ENCODE data around the gene CNTNAP4. TPM values are rescaled to one million over a fixed set of nuclear protein-coding genes. Genes with fewer than 3 reads are reported as not detected.

The CNTNAP4 gene
- total RNA-seq, 3 donors from 2014 or later: not detected

DNA sequence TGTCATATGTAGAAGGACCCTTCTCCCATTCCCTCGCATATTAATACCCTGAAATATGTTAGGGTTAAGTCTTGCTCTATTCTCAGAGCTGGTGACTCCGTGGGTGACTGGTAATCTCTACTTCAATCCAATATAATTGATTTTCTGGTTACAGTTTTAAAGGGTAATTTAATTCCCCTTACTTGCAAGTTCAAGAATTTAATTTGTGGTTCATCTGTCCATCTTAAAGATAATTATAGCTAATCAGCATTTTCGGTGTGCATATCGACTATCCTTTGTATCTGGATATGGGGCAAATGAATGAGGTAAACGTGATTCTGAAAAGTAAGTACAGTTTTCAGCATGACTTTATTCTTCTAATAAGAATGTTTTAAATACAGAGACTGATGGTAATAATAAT lies 250.0 kb downstream of the CNTNAP4 start:
- Histone ChIP-seq H3K27ac (no peak overlapping the region), H3K27me3 (no peaks in the 10 kb centered on the region), H3K4me1 (no peaks in the 10 kb centered on the region), H3K4me3 (no peak overlapping the region), H3K9me3 (no peaks in the 10 kb centered on the region), H3K36me3 (no peaks in the 10 kb centered on the region)
- intact Hi-C loops (cut with DNase I; ENCODE audit: low total_unique reads): no loop called here
- DNase-seq (ENCODE audit: low spot score in 2 of 2): no peak
- TF ChIP-seq, protein P1, sequence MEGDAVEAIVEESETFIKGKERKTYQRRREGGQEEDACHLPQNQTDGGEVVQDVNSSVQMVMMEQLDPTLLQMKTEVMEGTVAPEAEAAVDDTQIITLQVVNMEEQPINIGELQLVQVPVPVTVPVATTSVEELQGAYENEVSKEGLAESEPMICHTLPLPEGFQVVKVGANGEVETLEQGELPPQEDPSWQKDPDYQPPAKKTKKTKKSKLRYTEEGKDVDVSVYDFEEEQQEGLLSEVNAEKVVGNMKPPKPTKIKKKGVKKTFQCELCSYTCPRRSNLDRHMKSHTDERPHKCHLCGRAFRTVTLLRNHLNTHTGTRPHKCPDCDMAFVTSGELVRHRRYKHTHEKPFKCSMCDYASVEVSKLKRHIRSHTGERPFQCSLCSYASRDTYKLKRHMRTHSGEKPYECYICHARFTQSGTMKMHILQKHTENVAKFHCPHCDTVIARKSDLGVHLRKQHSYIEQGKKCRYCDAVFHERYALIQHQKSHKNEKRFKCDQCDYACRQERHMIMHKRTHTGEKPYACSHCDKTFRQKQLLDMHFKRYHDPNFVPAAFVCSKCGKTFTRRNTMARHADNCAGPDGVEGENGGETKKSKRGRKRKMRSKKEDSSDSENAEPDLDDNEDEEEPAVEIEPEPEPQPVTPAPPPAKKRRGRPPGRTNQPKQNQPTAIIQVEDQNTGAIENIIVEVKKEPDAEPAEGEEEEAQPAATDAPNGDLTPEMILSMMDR (IDR thresholded peaks at IDR 0.05): no peak
- TF ChIP-seq POLR2A (IDR thresholded peaks at IDR 0.05) (no peak), POLR2AphosphoS5 (IDR thresholded peaks at IDR 0.05) (no peak)

DNA sequence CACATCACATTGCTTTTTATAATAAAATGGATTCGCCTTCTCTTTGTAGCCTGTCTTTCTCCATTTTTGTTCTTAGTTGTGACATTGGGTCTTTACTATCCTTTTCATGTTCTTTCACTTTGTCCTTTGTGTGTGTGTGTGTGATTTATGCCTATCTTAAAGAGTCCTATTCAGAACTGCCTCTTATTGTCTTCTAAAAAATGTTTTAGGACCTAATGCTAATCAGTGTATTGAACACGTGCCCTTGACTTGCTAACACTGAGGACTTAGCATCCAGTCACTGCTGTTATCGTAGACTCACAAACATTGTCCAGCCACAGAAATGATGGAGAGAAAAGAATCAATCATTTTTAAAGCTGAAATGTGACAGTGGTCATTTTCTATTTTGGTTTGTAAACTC lies 251.9 kb downstream of the CNTNAP4 start:
- intact Hi-C loops (cut with DNase I; ENCODE audit: low total_unique reads): no loop called here
- no peaks in the 10 kb centered on the region for H3K9me3 ChIP-seq
- no peak overlapping the region for H3K27ac ChIP-seq
- no peaks in the 10 kb centered on the region for H3K4me1 ChIP-seq
- TF ChIP-seq POLR2AphosphoS5 (IDR thresholded peaks at IDR 0.05) (no peak), POLR2A (IDR thresholded peaks at IDR 0.05) (no peak)
- TF ChIP-seq, protein P1 (IDR thresholded peaks at IDR 0.05): no peak
- no peak overlapping the region for H3K4me3 ChIP-seq
- H3K27me3 ChIP-seq: no peaks in the 10 kb centered on the region
- H3K36me3 ChIP-seq: no peaks in the 10 kb centered on the region
- DNase-seq (ENCODE audit: low spot score in 2 of 2): no peak

DNA sequence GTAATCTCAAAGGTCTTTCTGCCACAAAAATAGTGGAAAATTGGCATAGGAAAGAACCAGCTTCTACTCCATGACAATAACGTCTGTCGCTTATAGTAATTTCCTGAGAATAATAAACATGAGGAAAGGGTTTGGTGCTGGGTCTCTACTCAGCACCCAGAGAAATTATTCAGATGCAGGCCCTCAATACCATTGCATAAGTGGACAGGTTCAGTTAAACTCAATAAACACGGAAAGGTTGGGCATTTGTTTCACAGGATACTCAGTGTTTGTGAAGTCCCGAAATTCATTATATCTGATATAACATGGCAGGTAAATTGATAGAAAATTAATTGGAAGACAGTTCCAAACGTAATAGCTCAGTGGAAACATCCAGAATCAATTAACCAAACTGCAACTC lies 254.0 kb downstream of the CNTNAP4 start:
- no peaks in the 10 kb centered on the region for H3K4me1 ChIP-seq
- no peak for DNase-seq (ENCODE audit: low spot score in 2 of 2)
- TF ChIP-seq POLR2A (IDR thresholded peaks at IDR 0.05) (no peak), POLR2AphosphoS5 (IDR thresholded peaks at IDR 0.05) (no peak)
- TF ChIP-seq, protein P1 (IDR thresholded peaks at IDR 0.05): no peak
- no peaks in the 10 kb centered on the region for H3K36me3 ChIP-seq
- no peaks in the 10 kb centered on the region for H3K9me3 ChIP-seq
- no peaks in the 10 kb centered on the region for H3K27me3 ChIP-seq
- intact Hi-C loops (cut with DNase I; ENCODE audit: low total_unique reads): no loop called here
- no peak overlapping the region for H3K4me3 ChIP-seq
- no peak overlapping the region for H3K27ac ChIP-seq

DNA sequence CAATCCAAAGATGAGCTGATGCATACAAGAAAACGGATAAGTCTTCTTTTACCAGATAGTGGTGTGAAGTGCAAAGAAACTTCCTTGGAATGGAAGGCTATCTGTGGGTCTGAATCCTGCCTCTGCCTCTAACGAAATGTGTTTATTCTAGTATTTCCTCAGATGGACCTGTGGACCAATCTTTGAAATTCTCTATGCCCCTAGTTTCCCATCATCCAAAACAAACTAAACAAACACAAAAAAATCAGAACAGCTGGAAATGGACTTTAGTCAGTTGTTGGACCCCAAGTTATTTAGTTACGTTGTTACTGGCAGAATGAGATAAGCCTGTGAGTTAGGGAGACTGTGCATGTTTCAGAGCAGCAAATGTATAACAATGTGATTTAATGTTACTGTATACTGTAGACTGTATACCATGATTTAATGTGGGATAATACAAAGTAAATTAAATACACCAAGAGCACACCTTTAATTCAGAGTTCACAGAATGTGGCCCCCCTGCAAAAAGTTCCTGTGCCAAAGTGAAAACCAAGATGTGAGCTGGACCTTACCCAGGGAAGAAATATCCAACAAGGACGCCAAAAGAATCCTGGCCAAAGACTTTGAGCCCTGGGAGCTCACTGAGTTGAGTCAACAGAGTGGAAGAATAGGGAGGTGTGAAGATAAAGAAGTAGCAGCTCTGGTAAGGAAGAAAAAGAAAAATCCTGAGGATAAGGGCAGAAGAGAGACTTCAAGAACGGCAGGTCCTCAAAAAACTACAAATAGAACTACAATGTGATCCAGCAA lies 255.2 kb downstream of the CNTNAP4 start:
- Histone ChIP-seq H3K36me3 (no peaks in the 10 kb centered on the region), H3K4me3 (no peak overlapping the region), H3K9me3 (no peaks in the 10 kb centered on the region), H3K27me3 (no peaks in the 10 kb centered on the region), H3K4me1 (no peaks in the 10 kb centered on the region), H3K27ac (no peak overlapping the region)
- TF ChIP-seq POLR2A (IDR thresholded peaks at IDR 0.05) (no peak), POLR2AphosphoS5 (IDR thresholded peaks at IDR 0.05) (no peak)
- TF ChIP-seq, protein P1 (IDR thresholded peaks at IDR 0.05): no peak
- intact Hi-C loops (cut with DNase I; ENCODE audit: low total_unique reads): no loop called here
- DNase-seq (ENCODE audit: low spot score in 2 of 2): no peak

DNA sequence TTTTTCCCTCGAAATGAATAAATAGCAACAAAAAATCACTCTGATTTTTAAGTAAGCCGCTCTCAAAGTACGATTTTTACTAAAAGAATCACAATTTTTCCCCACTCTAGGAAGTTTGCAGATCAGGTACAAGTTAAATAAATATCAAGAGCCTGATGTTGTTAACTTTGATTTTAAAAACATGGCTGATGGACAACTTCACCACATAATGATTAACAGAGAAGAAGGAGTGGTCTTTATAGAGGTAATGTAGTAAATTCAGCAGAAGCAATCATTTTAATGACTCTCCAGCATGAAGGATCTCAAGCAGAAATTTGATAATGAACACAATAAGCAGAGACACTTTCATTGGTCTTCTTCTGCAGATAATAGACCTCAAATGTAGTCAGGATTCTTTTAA lies 262.4 kb downstream of the CNTNAP4 start:
- H3K9me3 ChIP-seq: no peaks in the 10 kb centered on the region
- intact Hi-C loops (cut with DNase I; ENCODE audit: low total_unique reads): no loop called here
- no peaks in the 10 kb centered on the region for H3K27me3 ChIP-seq

More for the DNA sequence above, 262.4 kb downstream of the CNTNAP4 start:
- no peak overlapping the region for H3K27ac ChIP-seq
- TF ChIP-seq POLR2AphosphoS5 (IDR thresholded peaks at IDR 0.05) (no peak), POLR2A (IDR thresholded peaks at IDR 0.05) (no peak)
- TF ChIP-seq, protein P1 (IDR thresholded peaks at IDR 0.05): no peak
- H3K36me3 ChIP-seq: no peaks in the 10 kb centered on the region
- no peak overlapping the region for H3K4me3 ChIP-seq
- DNase-seq (ENCODE audit: low spot score in 2 of 2): no peak
- no peaks in the 10 kb centered on the region for H3K4me1 ChIP-seq
